MG63 (cell line): Measurements from ENCODE around the gene NCKAP5L. TPM values are rescaled to one million over a fixed set of nuclear protein-coding genes. Genes with fewer than 3 reads are reported as not detected.
A peak's percentile ranks its signal among the peaks of the same experiment; 100 is the strongest.
"Not testable (repeated sequence)": the region's sequence is repeated elsewhere in the genome, so short reads cannot be mapped to it uniquely, and the experiment has no call there.

Experiments used
- DNase-seq: peaks from one replicate; pipeline ENCODE4 v3.0.0-alpha.2; 2020
- H3K27me3 ChIP-seq: fragments of 250-450 bp; sonication (Bioruptor Pico); 2 replicates; pipeline ENCODE4 v1.5.1; 2020; ENCODE audit warnings: mild to moderate bottlenecking, moderate library complexity
- H3K36me3 ChIP-seq: fragments of 250-450 bp; sonication (Bioruptor Pico); 2 replicates; pipeline ENCODE4 v1.5.1; 2020; ENCODE audit warnings: mild to moderate bottlenecking, moderate library complexity
- H3K4me3 ChIP-seq: fragments of 250-450 bp; sonication (Bioruptor Pico); 2 replicates; pipeline ENCODE4 v1.5.1; 2020; ENCODE audit warnings: mild to moderate bottlenecking, moderate library complexity
- H3K9me3 ChIP-seq: fragments of 250-450 bp; sonication (Bioruptor Pico); 2 replicates; pipeline ENCODE4 v1.5.1; 2020; ENCODE audit warnings: mild to moderate bottlenecking, moderate library complexity
- total RNA-seq: library from RNA; depleted of rRNA; stranded (reverse); fragments of >200 nt; shearing (Covaris generic); gene quantifications from 2 replicates; pipeline ENCODE4 v1.2.3, GENCODE V29; 2014; ENCODE audit warnings: low replicate concordance; rRNA removed

Gene NCKAP5L, protein sequence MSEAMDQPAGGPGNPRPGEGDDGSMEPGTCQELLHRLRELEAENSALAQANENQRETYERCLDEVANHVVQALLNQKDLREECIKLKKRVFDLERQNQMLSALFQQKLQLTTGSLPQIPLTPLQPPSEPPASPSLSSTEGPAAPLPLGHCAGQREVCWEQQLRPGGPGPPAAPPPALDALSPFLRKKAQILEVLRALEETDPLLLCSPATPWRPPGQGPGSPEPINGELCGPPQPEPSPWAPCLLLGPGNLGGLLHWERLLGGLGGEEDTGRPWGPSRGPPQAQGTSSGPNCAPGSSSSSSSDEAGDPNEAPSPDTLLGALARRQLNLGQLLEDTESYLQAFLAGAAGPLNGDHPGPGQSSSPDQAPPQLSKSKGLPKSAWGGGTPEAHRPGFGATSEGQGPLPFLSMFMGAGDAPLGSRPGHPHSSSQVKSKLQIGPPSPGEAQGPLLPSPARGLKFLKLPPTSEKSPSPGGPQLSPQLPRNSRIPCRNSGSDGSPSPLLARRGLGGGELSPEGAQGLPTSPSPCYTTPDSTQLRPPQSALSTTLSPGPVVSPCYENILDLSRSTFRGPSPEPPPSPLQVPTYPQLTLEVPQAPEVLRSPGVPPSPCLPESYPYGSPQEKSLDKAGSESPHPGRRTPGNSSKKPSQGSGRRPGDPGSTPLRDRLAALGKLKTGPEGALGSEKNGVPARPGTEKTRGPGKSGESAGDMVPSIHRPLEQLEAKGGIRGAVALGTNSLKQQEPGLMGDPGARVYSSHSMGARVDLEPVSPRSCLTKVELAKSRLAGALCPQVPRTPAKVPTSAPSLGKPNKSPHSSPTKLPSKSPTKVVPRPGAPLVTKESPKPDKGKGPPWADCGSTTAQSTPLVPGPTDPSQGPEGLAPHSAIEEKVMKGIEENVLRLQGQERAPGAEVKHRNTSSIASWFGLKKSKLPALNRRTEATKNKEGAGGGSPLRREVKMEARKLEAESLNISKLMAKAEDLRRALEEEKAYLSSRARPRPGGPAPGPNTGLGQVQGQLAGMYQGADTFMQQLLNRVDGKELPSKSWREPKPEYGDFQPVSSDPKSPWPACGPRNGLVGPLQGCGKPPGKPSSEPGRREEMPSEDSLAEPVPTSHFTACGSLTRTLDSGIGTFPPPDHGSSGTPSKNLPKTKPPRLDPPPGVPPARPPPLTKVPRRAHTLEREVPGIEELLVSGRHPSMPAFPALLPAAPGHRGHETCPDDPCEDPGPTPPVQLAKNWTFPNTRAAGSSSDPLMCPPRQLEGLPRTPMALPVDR (N-terminal part only)
- total RNA-seq, result 5.3 and 8.8 TPM in 2 replicates

DNA sequence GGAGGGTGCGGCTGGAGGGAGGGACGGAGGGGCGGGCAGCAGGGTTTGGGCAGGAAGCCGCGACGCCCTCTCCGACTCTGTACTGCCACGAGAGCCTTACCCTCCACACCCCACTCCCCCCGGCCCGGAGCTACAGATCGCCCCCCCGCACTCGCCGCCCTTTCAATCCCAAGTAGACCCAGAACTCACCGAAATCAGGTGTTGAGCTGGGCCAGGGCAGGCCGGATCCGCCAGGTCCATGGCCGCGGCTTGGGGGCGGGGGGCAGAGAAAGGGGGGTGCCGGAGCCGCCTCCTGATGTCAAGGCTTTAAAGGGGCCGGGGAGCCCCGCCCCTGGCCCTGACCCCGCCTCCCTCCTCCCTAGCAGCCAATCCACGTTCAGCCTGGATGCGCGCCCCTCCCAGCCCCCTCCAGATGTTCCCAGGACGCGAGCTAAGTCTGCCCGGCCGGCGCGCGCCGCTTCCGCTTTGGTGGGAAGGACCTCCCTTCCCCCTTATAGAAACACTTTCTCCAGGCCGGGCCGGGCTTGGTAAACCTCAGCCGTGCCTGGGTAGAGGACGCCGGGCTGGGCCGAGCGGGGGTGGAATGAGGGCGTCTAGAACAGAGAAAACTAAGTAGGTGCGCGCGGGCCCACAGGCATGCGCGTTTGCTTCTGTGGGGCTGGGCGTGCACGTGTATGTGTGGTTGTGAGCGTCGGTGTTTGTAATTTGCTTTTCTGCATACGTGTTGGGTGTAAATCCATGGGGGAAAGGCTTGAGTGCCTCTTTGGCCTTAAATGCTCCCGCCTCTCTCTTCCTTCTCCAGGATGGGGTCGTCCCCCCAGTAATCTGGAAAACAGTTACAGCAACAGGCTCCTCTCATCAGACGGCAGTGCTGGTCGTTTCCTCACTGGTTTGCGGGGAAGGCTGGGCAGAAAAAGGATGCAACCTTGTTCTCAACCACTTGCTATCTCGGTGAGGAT lies at the start of gene NCKAP5L:
Gene NCKAP5L, minus strand, starts transcription at position 281 of the 959 bp plus-strand sequence. CDS start 24,369 bp downstream, outside the sequence.
- peak within 1 kb of the TSS; percentile 70 for H3K4me3 ChIP-seq
- no peaks in the 10 kb centered on the region for H3K27me3 ChIP-seq
- H3K9me3 ChIP-seq, result no peaks in the 10 kb centered on the region
- peak; percentile 96 for DNase-seq
- H3K36me3 ChIP-seq, result no peaks in the 10 kb centered on the region

DNA sequence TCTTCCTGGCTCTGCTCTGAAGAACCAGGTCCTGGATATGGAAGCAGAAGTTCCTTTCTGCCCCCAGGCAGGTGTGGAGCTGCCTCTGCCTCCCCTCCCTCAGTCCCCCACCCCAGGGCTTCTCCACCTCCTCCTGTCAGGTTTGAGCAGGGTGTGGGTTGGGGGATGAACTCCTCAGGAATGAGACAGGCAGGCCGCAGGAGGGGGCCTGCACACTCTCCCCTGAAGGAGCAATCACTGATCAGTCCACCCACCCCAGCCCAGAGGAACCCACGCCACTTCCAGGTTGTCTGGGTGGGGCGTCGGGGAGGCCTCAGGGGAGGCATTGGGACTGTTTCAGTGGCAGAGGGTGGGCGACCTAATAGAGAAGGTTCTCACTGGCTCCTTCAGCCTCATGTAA lies 48.9 kb upstream of the NCKAP5L start:
- no peak for DNase-seq
- Histone ChIP-seq H3K36me3 (no peaks in the 10 kb centered on the region), H3K4me3 (no peak overlapping the region), H3K9me3 (no peaks in the 10 kb centered on the region), H3K27me3 (no peaks in the 10 kb centered on the region)

DNA sequence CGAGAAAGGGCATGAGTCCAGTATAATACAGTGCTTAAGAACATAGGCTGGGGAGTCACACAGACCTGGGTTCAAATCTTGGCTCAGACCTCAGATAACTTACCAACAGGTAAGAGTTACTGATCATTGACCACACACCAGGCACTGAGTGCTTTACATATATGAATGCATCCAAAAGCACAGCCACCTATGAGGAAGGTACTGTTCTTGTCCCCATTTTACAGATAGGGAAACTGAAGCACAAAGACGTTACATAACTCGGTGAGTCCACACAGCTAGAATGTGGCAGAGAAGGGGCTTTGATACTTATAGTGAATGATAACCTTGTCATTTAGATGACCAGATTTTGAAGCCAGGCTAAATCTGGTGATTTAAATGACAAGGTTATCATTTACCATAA lies 47.9 kb upstream of the NCKAP5L start:
- Histone ChIP-seq H3K9me3 (no peaks in the 10 kb centered on the region), H3K36me3 (no peaks in the 10 kb centered on the region)

DNA sequence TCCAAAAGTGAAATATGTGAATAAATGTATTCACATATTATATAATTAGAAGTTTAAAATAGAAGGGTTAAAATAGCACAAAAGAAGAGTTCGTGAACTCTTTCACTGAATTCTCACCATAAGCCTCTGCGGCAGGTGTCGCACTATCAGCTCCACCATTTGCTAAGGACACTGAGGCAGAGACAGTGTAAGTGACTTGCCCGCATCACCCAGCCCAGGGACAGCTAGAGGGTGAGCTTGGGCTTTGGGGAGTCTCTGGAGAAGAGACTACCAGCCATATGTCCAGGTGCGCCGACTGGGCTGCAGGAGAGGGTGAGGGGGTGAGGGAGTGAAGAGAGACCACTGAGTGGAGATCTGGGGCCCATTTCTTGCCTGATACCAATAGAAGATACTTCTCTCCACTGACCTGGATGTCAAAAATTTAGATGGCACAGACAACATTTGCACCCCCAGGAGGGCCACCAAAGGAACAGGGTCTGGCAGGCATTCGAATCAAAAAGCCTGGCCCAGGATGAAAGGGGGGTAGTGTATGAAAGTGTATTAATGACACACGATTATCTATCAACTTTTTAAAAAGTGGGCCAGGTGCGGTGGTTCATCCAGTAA lies 47.0 kb upstream of the NCKAP5L start:
- H3K36me3 ChIP-seq, result no peaks in the 10 kb centered on the region
- no peaks in the 10 kb centered on the region for H3K9me3 ChIP-seq
- H3K4me3 ChIP-seq, result no peak overlapping the region
- no peaks in the 10 kb centered on the region for H3K27me3 ChIP-seq
- DNase-seq, result no peak

More for the DNA sequence above, 47.9 kb upstream of the NCKAP5L start:
- no peaks in the 10 kb centered on the region for H3K27me3 ChIP-seq
- H3K4me3 ChIP-seq, result no peak overlapping the region
- DNase-seq, result no peak

DNA sequence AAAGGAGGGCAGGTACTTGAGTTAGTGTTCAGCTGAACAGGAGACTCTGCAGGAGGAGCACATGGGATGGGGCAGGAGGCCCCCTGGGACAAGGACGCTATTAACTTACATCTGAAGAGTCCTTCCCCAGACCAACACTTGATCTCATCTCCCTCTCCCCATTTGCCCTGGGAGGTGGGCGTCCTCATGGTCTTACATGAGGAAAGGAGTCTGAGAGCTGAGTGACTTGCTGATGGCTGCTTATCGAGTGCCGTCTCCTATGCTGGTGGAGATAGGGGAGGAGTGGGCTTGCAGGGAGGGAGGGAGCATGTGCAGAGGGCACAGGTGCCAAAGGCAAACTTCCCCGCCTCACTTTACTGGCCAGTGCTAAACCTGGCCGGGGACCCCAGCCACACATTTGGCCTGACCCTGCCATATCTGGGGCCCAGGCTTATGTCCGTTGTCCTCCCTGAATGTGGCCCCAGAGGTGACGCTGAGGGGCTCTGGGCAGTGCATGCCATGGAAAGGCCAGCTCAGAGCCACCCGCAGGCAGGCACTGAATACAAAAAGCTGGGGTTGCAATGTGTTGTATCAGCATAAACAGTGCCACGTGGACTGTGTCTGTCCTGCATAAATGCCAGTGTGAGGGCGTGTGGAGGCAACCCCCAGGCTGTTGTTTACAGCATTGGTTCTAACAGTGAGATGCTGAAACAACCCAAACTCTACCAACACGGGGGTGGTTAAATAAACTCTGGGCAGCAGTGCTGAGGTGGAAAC lies 46.1 kb upstream of the NCKAP5L start:
- Histone ChIP-seq H3K4me3 (no peak overlapping the region), H3K9me3 (no peaks in the 10 kb centered on the region), H3K27me3 (no peaks in the 10 kb centered on the region), H3K36me3 (no peaks in the 10 kb centered on the region)
- DNase-seq, result no peak

DNA sequence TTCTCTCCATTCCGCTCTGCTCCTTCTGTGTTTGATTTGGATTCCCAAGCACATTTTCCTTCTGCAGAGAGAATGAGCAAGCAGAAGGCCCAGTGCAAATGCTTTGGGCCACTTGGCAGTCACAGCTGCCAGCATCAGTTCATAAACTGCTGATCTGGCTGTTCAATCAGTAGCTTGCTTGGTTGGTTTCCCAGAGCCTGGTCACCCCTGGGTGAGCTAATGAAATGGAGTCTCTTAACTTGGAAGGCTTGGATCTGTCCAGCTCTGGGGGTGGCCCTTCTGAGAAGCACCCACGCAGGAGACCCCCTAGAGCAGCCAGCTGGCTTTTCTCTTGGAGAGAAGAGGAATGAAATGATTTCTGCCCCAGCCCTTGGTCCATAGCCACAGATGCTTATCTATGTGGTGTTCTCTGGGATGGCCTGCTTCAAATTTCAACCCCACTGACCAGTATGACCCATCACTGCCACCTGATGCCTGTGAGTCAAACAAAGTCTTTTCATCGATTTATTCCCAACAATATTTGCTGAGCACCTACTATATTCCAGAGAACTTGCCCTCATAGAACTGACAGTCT lies 45.2 kb upstream of the NCKAP5L start:
- Histone ChIP-seq H3K9me3 (no peaks in the 10 kb centered on the region), H3K36me3 (no peaks in the 10 kb centered on the region), H3K27me3 (no peaks in the 10 kb centered on the region), H3K4me3 (no peak overlapping the region)
- DNase-seq, result peak; percentile 41

DNA sequence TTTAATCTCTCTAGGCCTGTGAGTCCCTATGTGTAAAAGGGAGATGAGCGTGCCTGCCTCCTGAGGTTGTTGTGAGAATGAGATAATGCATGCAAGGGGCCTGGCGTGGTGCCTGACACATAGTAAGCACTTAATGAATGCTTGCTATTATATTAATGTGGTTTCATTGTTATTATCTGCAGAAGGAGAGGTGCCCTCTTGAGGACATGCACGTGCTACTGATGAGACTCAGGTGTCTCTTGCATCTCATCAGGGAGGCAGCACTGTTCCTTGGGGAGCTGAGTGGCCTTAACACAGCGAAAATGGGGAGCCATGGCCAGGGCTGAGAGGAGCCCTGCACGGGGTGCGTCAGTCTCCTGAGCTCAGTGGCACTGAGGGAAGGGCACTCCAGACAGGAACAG lies 44.6 kb upstream of the NCKAP5L start:
- peak; percentile 25 for DNase-seq
- H3K9me3 ChIP-seq, result no peaks in the 10 kb centered on the region
- no peaks in the 10 kb centered on the region for H3K36me3 ChIP-seq
- H3K27me3 ChIP-seq, result no peaks in the 10 kb centered on the region
- no peak overlapping the region for H3K4me3 ChIP-seq

DNA sequence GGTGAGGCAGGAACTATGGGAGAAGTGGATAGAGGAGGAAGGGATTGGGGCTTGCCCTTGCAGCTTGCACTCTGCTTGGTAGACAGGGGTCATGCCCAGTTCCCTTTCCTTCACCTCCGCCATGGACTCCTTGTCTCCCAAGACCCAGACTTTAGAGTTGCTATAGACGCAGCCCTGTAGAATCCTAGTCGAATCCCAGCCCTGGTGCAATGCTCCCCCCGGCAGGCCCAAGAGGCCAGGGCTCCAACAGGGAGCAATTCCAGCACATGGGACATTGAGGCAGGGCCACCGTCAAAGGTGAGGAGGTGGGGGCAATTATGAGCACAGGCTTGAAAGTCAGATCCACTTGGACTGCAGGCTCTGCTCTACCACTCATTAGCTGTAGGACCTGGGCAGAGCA lies 44.2 kb upstream of the NCKAP5L start:
- H3K9me3 ChIP-seq, result no peaks in the 10 kb centered on the region
- DNase-seq, result no peak
- H3K4me3 ChIP-seq, result no peak overlapping the region
- no peaks in the 10 kb centered on the region for H3K36me3 ChIP-seq
- no peaks in the 10 kb centered on the region for H3K27me3 ChIP-seq

DNA sequence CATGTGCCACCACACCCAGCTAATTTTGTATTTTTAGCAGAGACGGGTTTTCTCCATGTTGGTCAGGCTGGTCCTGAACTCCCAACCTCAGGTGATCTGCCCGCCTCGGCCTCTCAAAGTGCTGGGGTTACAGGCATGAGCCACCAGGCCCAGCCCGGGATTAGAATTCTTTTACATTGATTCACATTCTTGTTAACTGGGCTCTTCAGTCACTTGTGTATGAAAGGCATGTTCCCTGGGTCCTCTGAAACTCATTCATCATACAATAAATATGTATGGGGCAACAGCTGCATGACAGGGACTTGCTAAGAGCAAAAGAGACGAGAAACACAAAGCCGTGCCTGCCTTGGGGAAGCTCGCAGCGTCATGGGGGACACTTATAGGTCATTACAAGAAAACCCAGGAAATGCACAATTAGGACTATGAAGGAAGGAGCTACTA lies 43.6 kb upstream of the NCKAP5L start:
- not testable (repeated sequence) for DNase-seq, H3K4me3 ChIP-seq, H3K9me3 ChIP-seq, H3K27me3 ChIP-seq, H3K36me3 ChIP-seq

DNA sequence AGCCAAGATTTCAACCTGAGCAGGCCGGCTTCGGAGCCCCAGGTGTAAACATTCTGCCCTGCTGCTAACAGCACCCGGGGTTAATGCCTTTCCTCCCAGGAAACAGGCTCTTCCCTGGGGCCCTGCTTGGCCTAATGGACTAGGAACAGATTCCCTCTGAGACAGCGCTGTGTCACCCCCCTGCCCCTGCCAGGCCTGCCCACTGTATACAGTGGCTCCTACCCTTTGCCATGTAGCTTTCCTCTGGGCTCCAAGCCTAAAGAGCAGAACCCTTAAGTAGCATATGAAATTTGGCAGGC lies 43.0 kb upstream of the NCKAP5L start:
- no peaks in the 10 kb centered on the region for H3K27me3 ChIP-seq
- no peak for DNase-seq

DNA sequence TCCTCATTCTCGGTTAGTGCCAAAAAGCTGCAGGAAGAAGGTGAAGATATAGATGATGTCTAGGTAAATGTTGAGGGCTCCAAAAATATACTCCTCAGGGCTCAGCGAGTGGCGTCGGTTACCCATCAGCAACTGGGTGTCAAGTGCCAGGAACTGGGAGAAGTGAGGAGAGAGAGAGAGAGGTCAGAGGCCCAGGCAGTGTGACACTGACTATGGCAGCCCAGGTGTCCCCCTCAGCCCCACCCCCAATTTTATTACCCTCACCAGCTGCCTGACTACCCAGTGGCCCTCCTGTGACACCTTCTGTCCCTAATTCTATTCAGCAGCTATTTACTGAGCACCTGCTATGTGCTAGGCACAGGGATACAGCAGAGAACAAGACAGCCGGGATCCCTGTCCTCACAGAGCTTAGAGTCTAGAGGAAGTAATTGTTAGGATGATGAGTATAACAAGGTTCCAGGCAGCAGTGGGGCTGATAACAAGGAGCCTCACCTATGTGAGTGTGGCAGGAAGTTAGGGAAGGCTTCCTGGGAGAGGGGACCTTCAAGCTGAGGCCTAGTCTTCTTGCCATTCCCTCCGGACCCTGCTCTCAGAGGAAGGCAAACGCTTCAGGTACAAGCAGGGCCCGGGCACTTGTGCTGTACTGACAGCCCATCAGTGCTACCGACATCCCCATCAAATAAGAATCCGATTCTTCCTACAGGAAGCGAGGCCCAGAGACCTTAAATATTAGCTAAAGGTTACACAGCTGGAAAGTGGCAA lies 42.5 kb upstream of the NCKAP5L start:
- H3K27me3 ChIP-seq, result no peaks in the 10 kb centered on the region
- no peaks in the 10 kb centered on the region for H3K9me3 ChIP-seq
- DNase-seq, result no peak
- H3K4me3 ChIP-seq, result no peak overlapping the region
- no peaks in the 10 kb centered on the region for H3K36me3 ChIP-seq

More for the DNA sequence above, 43.0 kb upstream of the NCKAP5L start:
- Histone ChIP-seq H3K36me3 (no peaks in the 10 kb centered on the region), H3K4me3 (no peak overlapping the region), H3K9me3 (no peaks in the 10 kb centered on the region)

DNA sequence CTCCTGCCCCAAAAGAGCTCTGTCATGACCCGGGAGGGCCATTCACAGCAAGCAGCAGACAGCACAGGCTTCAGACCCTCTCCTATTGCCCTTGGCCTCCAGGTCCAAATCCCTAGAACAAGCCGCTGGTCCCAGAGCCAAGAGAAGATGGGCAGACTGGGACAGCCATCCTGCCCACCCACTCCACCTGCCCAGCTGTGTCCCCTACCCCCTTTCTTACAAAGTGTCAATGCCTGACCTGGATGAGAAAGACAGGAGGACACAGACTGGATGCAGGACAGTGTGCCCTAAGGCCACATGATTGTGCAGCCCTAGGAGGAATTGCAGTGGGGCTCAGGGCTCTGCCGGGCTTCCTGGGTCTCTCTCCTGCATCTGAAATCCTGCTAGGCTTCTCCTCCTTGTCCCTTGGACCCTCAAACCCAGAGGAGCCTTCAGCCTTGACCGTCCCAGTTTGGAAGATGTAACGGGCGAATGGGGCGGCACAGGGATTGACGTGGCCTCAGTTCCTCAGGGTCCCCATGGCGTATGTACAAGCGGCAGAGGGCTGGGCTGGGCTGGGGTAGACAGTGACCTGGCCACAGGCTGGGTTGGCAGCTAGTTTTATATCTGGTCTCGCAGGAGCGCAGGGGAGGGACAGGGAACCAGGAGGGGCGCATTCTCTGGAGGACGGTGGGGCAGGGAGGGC lies 41.7 kb upstream of the NCKAP5L start:
- Histone ChIP-seq H3K9me3 (no peaks in the 10 kb centered on the region), H3K36me3 (no peaks in the 10 kb centered on the region), H3K4me3 (no peak overlapping the region), H3K27me3 (no peaks in the 10 kb centered on the region)
- no peak for DNase-seq

DNA sequence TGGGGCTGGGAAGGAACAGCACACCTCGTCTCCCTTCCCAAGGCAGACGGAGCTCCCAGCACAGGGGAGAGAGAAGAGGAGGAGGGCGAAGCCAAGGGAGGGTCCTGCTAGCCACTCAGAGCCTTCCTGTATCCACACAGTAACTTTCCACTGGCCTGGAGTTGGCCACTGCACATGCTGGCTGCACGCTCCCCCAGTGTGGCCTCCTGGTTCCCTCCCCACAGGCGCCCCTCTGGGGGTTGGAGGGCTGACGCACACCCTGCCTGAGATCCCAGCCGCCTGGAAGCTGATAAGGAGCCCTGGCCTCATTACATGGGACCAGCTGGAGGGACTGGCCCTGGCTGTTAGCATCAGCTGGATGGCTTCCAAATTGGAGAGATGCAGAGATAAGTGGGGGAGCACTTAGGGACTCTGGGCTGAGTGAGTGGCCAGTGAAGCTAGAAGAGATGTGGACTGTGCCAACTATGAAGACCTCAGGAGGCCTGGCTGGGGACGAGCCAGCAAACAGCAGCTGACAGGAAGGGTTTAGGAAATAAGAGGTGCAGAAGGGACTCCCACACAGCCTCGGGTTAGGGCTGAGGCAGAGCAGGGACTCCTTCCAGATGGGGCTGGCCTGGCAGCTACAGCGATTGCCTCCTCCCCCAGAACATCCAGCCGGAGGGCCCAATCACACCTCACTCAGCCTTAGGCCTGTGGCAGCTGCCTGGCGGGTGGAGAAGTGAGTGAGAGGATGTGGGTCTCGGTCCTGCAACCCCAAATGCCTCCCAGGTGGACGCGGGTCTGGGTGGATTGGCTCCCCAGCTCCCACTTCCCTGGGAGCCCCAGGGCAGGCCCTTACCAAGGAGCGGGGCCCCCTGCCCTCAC lies 41.0 kb upstream of the NCKAP5L start:
- no peak overlapping the region for H3K4me3 ChIP-seq
- no peaks in the 10 kb centered on the region for H3K9me3 ChIP-seq
- no peaks in the 10 kb centered on the region for H3K36me3 ChIP-seq
- no peaks in the 10 kb centered on the region for H3K27me3 ChIP-seq
- DNase-seq, result peak; percentile 47
